GM23338 (cell line): ENCODE measurements around the gene SERP2. TPM values are rescaled to one million over a fixed set of nuclear protein-coding genes. Genes with fewer than 3 reads are reported as not detected.

Experiments used
- ATAC-seq: fragments of 200-7000 bp; cut with Tn5 transposase; 3 replicates; pipeline ENCODE4 v1.9.1; 2020
- DNase-seq: peaks from one replicate; pipeline ENCODE4 v3.0.0-alpha.2; 2015; ENCODE audit warnings: low spot score
- H2AFZ ChIP-seq: fragments of 200-600 bp; sonication (generic); 2 replicates; pipeline ENCODE4 v1.8.0; 2016; ENCODE audit warnings: antibody characterized with exemption, mild to moderate bottlenecking, moderate library complexity
- H3F3A ChIP-seq: fragments of 200-600 bp; sonication (generic); replicated peaks from 2 replicates; pipeline ENCODE4 v1.8.0; 2017; ENCODE audit warnings: antibody characterized with exemption, mixed run types, low read depth
- H3K27ac ChIP-seq: fragments of 200-600 bp; sonication (generic); 2 replicates; pipeline ENCODE4 v1.6.1; 2016; ENCODE audit warnings: low read depth
- H3K27me3 ChIP-seq: fragments of 200-600 bp; sonication (generic); 2 replicates; pipeline ENCODE4 v1.8.0; 2016; ENCODE audit warnings: mild to moderate bottlenecking, mixed run types, moderate library complexity; ENCODE audit not compliant: insufficient read depth
- H3K36me3 ChIP-seq: fragments of 200-600 bp; sonication (generic); 2 replicates; pipeline ENCODE4 v1.8.0; 2016; ENCODE audit warnings: mild to moderate bottlenecking; ENCODE audit not compliant: insufficient read depth
- H3K4me1 ChIP-seq: fragments of 200-600 bp; sonication (generic); 2 replicates; pipeline ENCODE4 v1.8.0; 2016; ENCODE audit warnings: mild to moderate bottlenecking, moderate library complexity; ENCODE audit not compliant: insufficient read depth
- H3K4me2 ChIP-seq: fragments of 200-600 bp; sonication (generic); 2 replicates; pipeline ENCODE4 v1.7.1; 2017; ENCODE audit warnings: mixed run types
- H3K4me3 ChIP-seq: fragments of 200-600 bp; sonication (generic); 2 replicates; pipeline ENCODE4 v1.6.1; 2016; ENCODE audit warnings: mixed run types
- H3K79me2 ChIP-seq: fragments of 200-600 bp; sonication (generic); replicated peaks from 2 replicates; pipeline ENCODE4 v1.8.0; 2017; ENCODE audit warnings: mild to moderate bottlenecking; ENCODE audit not compliant: insufficient read depth
- H3K9me2 ChIP-seq: fragments of 200-600 bp; sonication (generic); 2 replicates; pipeline ENCODE4 v1.8.0; 2017; ENCODE audit not compliant: insufficient read depth
- H4K20me1 ChIP-seq: fragments of 200-600 bp; sonication (generic); replicated peaks from 2 replicates; pipeline ENCODE4 v1.8.0; 2017; ENCODE audit warnings: mild to moderate bottlenecking; ENCODE audit not compliant: insufficient read depth
- H3K27ac Mint-ChIP-seq: 2 replicates; pipeline ENCODE4 v1.8.0; 2020; ENCODE audit warnings: inconsistent platforms, mild to moderate bottlenecking, moderate library complexity, mixed read lengths
- H3K27me3 Mint-ChIP-seq: 3 replicates; pipeline ENCODE4 v1.8.0; 2022; ENCODE audit warnings: low read depth, mild to moderate bottlenecking, moderate library complexity, mixed read lengths, inconsistent platforms; ENCODE audit not compliant: insufficient read depth, poor library complexity
- H3K36me3 Mint-ChIP-seq: 3 replicates; pipeline ENCODE4 v1.8.0; 2021; ENCODE audit warnings: low read depth, mild to moderate bottlenecking, inconsistent platforms, moderate library complexity, mixed read lengths
- H3K4me1 Mint-ChIP-seq: 3 replicates; pipeline ENCODE4 v1.8.0; 2020; ENCODE audit warnings: mild to moderate bottlenecking, inconsistent platforms, mixed read lengths
- H3K4me3 Mint-ChIP-seq: 3 replicates; pipeline ENCODE4 v1.8.0; 2021; ENCODE audit warnings: moderate library complexity, mild to moderate bottlenecking, inconsistent platforms, mixed read lengths
- H3K9me3 Mint-ChIP-seq: 3 replicates; pipeline ENCODE4 v1.8.0; 2020; ENCODE audit warnings: moderate library complexity, mild to moderate bottlenecking, inconsistent platforms, mixed read lengths
- CREB1 ChIP-seq: fragments of 250-450 bp; sonication (Bioruptor Pico); IDR thresholded peaks from 2 replicates; pipeline ENCODE4 v1.5.0; 2020; ENCODE audit warnings: low read depth, mild to moderate bottlenecking, moderate library complexity
- EZH2 ChIP-seq: fragments of 200-600 bp; sonication (generic); IDR thresholded peaks from one replicate; pipeline ENCODE4 v1.8.0; 2017; ENCODE audit warnings: antibody characterized with exemption, mild to moderate bottlenecking, low read depth; ENCODE audit not compliant: unreplicated experiment
- EZH2phosphoT487 ChIP-seq: fragments of 200-600 bp; sonication (generic); IDR thresholded peaks from one replicate; pipeline ENCODE4 v1.8.1; 2018; ENCODE audit warnings: antibody characterized with exemption; ENCODE audit not compliant: unreplicated experiment
- JUNB ChIP-seq: IDR thresholded peaks from one replicate; pipeline ENCODE4 v1.6.1; 2016; ENCODE audit warnings: antibody characterized with exemption; ENCODE audit not compliant: unreplicated experiment
- NANOG ChIP-seq: IDR thresholded peaks from 2 replicates; pipeline ENCODE4 v1.6.1; 2016; ENCODE audit warnings: antibody characterized with exemption, borderline replicate concordance
- POLR2AphosphoS5 ChIP-seq: IDR thresholded peaks from 2 replicates; pipeline ENCODE4 v1.6.1; 2016; ENCODE audit warnings: antibody characterized with exemption, low read depth
- STAT1 ChIP-seq: IDR thresholded peaks from one replicate; pipeline ENCODE4 v1.6.1; 2016; ENCODE audit warnings: antibody characterized with exemption; ENCODE audit not compliant: unreplicated experiment
- ZNF114 ChIP-seq: fragments of 250-450 bp; sonication (Bioruptor Pico); IDR thresholded peaks from 2 replicates; pipeline ENCODE4 v1.5.0; 2020; ENCODE audit warnings: mild to moderate bottlenecking, moderate library complexity
- ZNF331 ChIP-seq: fragments of 250-450 bp; sonication (Bioruptor Pico); IDR thresholded peaks from 2 replicates; pipeline ENCODE4 v1.5.0; 2020; ENCODE audit warnings: low read depth, mild to moderate bottlenecking, moderate library complexity
- polyA plus RNA-seq: library from polyadenylated mRNA; unstranded; fragments of >200 nt; fragmentation: Nextera tagmentation; extraction: Ambion mirVana; gene quantifications from 2 replicates; pipeline ENCODE4 v1.2.1, GENCODE V29; 2016
- total RNA-seq: library from RNA; depleted of rRNA; stranded (reverse); fragments of >200 nt; shearing (Covaris generic); gene quantifications from 2 replicates; pipeline ENCODE4 v1.2.3, GENCODE V29; 2014
- TF ChIP-seq, protein P1 (sequence below): IDR thresholded peaks from one replicate; pipeline ENCODE4 v1.6.1; 2018; ENCODE audit warnings: antibody characterized with exemption; ENCODE audit not compliant: unreplicated experiment
- TF ChIP-seq, protein P2 (sequence below): IDR thresholded peaks from 2 replicates; pipeline ENCODE4 v1.6.1; 2016; ENCODE audit warnings: antibody characterized with exemption
- TF ChIP-seq, protein P3 (sequence below), 2 experiments: fragments of 200-600 bp in 1 of 2; sonication (generic) in 1 of 2; conservative IDR thresholded peaks; 2 replicates each; pipeline versions ENCODE4 v1.5.1 to v1.6.1; 2016 to 2017; ENCODE audit warnings: antibody characterized with exemption in 2 of 2, low read depth in 2 of 2, mild to moderate bottlenecking in 2 of 2, moderate library complexity in 1 of 2
- TF ChIP-seq, protein P4 (sequence below): fragments of 250-450 bp; sonication (Bioruptor Pico); IDR thresholded peaks from 2 replicates; pipeline ENCODE4 v1.5.0; 2020; ENCODE audit warnings: mild to moderate bottlenecking, moderate library complexity

Gene SERP2
- total and polyA plus RNA-seq, 2 experiments from 2014 or later, result 0.59 to 3.4 TPM

DNA sequence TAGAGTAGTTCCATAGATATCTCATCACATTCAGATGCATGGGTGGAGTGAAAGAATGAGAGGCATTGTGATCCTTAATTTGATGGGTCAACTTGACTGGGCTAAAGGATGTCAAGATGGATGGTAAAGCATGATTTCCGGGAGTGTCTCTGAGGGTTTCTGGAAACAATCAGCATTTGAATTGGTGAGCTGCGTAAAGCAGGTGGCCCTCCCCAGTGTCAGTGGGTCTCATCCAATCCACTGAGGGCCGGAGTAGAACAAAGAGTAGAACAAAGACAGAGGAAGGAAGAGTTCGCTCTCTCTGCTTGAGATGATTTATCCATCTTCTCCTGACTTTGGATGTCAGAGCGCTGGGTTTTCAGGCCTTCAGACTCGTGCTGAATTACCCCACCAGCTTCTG lies 43.1 kb downstream of the SERP2 start:
- H2AFZ ChIP-seq, result peak overlapping the region; percentile 95
- H3K4me3 Mint-ChIP-seq, result no peak overlapping the region
- peaks cover 7% of the 10 kb centered on the region; the same call in 2 of the 3 replicates for H3K36me3 Mint-ChIP-seq
- no peaks in the 10 kb centered on the region for H3K36me3 ChIP-seq
- no peak overlapping the region for H3K27ac ChIP-seq
- ATAC-seq (no peak), DNase-seq (no peak)
- H3K4me2 ChIP-seq, result peak overlapping the region; percentile 60
- no peak for TF ChIP-seq EZH2phosphoT487
- TF ChIP-seq EZH2, result no peak
- TF ChIP-seq, protein P1, sequence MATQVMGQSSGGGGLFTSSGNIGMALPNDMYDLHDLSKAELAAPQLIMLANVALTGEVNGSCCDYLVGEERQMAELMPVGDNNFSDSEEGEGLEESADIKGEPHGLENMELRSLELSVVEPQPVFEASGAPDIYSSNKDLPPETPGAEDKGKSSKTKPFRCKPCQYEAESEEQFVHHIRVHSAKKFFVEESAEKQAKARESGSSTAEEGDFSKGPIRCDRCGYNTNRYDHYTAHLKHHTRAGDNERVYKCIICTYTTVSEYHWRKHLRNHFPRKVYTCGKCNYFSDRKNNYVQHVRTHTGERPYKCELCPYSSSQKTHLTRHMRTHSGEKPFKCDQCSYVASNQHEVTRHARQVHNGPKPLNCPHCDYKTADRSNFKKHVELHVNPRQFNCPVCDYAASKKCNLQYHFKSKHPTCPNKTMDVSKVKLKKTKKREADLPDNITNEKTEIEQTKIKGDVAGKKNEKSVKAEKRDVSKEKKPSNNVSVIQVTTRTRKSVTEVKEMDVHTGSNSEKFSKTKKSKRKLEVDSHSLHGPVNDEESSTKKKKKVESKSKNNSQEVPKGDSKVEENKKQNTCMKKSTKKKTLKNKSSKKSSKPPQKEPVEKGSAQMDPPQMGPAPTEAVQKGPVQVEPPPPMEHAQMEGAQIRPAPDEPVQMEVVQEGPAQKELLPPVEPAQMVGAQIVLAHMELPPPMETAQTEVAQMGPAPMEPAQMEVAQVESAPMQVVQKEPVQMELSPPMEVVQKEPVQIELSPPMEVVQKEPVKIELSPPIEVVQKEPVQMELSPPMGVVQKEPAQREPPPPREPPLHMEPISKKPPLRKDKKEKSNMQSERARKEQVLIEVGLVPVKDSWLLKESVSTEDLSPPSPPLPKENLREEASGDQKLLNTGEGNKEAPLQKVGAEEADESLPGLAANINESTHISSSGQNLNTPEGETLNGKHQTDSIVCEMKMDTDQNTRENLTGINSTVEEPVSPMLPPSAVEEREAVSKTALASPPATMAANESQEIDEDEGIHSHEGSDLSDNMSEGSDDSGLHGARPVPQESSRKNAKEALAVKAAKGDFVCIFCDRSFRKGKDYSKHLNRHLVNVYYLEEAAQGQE, result no peak
- TF ChIP-seq, protein P2, sequence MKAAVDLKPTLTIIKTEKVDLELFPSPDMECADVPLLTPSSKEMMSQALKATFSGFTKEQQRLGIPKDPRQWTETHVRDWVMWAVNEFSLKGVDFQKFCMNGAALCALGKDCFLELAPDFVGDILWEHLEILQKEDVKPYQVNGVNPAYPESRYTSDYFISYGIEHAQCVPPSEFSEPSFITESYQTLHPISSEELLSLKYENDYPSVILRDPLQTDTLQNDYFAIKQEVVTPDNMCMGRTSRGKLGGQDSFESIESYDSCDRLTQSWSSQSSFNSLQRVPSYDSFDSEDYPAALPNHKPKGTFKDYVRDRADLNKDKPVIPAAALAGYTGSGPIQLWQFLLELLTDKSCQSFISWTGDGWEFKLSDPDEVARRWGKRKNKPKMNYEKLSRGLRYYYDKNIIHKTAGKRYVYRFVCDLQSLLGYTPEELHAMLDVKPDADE, result no peak
- no peak for TF ChIP-seq CREB1 (CRISPR knock-in tag)
- no peak for TF ChIP-seq POLR2AphosphoS5
- TF ChIP-seq ZNF114 (CRISPR knock-in tag), result no peak
- no peak for TF ChIP-seq NANOG
- no peak for TF ChIP-seq ZNF331 (CRISPR knock-in tag)
- no peak for TF ChIP-seq JUNB
- TF ChIP-seq, protein P3, sequence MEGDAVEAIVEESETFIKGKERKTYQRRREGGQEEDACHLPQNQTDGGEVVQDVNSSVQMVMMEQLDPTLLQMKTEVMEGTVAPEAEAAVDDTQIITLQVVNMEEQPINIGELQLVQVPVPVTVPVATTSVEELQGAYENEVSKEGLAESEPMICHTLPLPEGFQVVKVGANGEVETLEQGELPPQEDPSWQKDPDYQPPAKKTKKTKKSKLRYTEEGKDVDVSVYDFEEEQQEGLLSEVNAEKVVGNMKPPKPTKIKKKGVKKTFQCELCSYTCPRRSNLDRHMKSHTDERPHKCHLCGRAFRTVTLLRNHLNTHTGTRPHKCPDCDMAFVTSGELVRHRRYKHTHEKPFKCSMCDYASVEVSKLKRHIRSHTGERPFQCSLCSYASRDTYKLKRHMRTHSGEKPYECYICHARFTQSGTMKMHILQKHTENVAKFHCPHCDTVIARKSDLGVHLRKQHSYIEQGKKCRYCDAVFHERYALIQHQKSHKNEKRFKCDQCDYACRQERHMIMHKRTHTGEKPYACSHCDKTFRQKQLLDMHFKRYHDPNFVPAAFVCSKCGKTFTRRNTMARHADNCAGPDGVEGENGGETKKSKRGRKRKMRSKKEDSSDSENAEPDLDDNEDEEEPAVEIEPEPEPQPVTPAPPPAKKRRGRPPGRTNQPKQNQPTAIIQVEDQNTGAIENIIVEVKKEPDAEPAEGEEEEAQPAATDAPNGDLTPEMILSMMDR (conservative IDR thresholded peaks at IDR 0.05; ENCODE audit: low read depth in 2 of 2), result no peak
- no peak for TF ChIP-seq STAT1
- TF ChIP-seq, protein P4, sequence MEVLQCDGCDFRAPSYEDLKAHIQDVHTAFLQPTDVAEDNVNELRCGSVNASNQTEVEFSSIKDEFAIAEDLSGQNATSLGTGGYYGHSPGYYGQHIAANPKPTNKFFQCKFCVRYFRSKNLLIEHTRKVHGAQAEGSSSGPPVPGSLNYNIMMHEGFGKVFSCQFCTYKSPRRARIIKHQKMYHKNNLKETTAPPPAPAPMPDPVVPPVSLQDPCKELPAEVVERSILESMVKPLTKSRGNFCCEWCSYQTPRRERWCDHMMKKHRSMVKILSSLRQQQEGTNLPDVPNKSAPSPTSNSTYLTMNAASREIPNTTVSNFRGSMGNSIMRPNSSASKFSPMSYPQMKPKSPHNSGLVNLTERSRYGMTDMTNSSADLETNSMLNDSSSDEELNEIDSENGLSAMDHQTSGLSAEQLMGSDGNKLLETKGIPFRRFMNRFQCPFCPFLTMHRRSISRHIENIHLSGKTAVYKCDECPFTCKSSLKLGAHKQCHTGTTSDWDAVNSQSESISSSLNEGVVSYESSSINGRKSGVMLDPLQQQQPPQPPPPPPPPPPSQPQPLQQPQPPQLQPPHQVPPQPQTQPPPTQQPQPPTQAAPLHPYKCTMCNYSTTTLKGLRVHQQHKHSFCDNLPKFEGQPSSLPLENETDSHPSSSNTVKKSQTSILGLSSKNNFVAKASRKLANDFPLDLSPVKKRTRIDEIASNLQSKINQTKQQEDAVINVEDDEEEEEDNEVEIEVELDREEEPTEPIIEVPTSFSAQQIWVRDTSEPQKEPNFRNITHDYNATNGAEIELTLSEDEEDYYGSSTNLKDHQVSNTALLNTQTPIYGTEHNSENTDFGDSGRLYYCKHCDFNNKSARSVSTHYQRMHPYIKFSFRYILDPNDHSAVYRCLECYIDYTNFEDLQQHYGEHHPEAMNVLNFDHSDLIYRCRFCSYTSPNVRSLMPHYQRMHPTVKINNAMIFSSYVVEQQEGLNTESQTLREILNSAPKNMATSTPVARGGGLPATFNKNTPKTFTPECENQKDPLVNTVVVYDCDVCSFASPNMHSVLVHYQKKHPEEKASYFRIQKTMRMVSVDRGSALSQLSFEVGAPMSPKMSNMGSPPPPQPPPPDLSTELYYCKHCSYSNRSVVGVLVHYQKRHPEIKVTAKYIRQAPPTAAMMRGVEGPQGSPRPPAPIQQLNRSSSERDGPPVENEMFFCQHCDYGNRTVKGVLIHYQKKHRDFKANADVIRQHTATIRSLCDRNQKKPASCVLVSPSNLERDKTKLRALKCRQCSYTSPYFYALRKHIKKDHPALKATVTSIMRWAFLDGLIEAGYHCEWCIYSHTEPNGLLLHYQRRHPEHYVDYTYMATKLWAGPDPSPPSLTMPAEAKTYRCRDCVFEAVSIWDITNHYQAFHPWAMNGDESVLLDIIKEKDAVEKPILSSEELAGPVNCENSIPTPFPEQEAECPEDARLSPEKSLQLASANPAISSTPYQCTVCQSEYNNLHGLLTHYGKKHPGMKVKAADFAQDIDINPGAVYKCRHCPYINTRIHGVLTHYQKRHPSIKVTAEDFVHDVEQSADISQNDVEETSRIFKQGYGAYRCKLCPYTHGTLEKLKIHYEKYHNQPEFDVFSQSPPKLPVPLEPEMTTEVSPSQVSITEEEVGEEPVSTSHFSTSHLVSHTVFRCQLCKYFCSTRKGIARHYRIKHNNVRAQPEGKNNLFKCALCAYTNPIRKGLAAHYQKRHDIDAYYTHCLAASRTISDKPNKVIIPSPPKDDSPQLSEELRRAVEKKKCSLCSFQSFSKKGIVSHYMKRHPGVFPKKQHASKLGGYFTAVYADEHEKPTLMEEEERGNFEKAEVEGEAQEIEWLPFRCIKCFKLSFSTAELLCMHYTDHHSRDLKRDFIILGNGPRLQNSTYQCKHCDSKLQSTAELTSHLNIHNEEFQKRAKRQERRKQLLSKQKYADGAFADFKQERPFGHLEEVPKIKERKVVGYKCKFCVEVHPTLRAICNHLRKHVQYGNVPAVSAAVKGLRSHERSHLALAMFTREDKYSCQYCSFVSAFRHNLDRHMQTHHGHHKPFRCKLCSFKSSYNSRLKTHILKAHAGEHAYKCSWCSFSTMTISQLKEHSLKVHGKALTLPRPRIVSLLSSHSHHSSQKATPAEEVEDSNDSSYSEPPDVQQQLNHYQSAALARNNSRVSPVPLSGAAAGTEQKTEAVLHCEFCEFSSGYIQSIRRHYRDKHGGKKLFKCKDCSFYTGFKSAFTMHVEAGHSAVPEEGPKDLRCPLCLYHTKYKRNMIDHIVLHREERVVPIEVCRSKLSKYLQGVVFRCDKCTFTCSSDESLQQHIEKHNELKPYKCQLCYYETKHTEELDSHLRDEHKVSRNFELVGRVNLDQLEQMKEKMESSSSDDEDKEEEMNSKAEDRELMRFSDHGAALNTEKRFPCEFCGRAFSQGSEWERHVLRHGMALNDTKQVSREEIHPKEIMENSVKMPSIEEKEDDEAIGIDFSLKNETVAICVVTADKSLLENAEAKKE (CRISPR knock-in tag), result no peak
- H3F3A ChIP-seq, result no peaks in the 10 kb centered on the region
- H4K20me1 ChIP-seq, result no peaks in the 10 kb centered on the region
- no peaks in the 10 kb centered on the region; the same call in 1 of the 2 replicates for H3K9me2 ChIP-seq
- H3K27me3 Mint-ChIP-seq, result peaks cover 11% of the 10 kb centered on the region
- H3K27me3 ChIP-seq, result no peaks in the 10 kb centered on the region
- H3K4me1 Mint-ChIP-seq, result peaks cover 51% of the 10 kb centered on the region
- H3K27ac Mint-ChIP-seq, result no peak overlapping the region
- peaks cover 35% of the 10 kb centered on the region for H3K4me1 ChIP-seq
- H3K79me2 ChIP-seq, result no peaks in the 10 kb centered on the region
- H3K9me3 Mint-ChIP-seq, result peaks cover 10% of the 10 kb centered on the region
- no peak overlapping the region for H3K4me3 ChIP-seq
